GM18505 (cell line): Measurements from ENCODE around the gene SIN3B.

Experiments
- ATAC-seq: cut with Tn5 transposase; IDR thresholded peaks from one replicate; pipeline ENCODE4 v1.9.1; 2021; ENCODE audit not compliant: unreplicated experiment
- POLR2A ChIP-seq: IDR thresholded peaks from 4 replicates; pipeline ENCODE4 v1.6.1; 2011; ENCODE audit warnings: borderline replicate concordance; ENCODE audit not compliant: insufficient read depth, insufficient read length; ENCODE audit errors: extremely low read depth

SIN3B gene

DNA sequence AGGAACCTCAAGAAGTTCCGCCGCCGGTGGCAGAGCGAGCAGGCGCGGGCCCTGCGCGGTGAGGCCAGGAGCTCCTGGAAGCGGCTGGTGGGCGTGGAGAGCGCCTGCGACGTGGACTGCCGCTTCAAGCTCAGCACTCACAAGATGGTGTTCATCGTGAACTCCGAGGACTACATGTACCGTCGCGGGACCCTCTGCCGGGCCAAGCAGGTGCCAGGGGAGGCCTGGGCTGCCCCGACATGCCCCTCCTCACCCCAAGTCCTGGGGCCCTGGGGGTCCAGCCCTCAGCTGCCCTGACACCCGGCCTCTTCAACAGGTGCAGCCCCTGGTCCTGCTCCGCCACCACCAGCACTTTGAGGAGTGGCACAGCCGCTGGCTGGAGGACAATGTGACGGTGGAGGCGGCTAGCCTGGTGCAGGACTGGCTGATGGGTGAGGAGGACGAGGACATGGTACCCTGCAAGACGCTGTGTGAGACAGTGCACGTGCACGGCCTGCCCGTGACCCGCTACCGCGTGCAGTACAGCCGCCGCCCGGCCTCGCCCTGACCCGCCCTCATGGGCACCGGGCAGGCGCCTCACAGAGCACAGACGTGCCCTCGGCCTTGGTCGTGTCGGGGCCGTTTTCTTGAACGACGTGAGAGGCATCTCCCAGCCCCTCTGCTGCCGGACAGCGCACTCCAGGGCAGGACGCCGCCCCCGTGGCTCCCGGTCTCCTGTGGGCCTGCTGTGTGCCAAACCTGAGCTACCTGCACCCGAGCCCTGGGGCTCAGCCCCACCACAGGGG lies 49.2 kb downstream of the SIN3B start:
- no peak for ATAC-seq
- no peak for TF ChIP-seq POLR2A

DNA sequence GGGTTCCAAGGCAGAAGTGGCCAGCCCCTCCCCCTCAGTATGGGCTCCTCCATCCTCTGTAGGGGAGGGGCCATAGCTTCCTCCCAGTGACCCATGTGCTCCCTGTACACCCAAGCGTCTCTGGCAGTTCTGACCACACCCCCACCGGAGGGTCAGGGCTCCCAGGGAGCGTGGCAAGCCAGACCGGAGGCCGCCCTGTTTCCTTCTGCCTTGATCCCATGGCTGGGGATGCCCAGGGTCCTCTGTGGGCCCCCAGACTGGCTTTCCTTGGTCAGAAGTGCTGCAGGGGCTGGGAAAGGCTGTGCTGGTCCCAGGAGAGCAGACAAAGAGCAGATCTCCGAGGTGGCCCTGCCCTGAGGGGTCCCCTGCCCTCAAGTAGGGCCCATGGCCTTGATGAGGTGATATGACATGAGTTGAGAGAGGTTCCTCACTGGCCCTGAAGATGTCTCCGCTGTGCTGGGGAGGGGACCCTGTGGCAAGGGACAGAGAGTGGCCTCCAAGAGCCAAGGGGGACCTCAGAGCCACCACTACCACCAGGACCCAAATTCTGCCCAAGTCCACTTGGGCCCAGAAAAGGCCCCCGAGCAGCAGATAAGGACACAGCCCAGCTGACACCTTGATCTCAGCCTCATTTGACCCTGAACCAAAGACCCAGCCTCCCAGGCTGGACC lies 51.8 kb downstream of the SIN3B start:
- ATAC-seq = no peak
- TF ChIP-seq POLR2A = no peak

DNA sequence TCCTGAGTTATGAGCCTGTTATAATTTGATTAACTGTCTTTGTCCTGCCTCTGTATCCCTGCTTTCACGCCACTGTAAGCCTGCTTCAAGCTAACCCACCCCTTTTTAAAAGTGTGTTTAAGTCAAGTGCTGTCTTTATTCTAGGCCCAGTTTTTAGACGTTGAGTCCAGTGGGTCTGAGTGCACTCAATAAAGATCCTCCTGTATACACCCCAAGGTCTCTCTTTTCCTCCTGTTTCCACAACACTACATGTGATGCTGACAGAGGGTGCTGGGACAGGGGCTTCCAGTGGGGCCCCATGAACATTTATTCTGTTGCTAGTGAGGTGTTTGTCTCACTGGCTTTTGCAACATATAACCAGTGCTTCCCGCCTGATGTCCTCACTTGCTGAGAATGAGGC lies 52.9 kb downstream of the SIN3B start:
- TF ChIP-seq POLR2A = no peak

DNA sequence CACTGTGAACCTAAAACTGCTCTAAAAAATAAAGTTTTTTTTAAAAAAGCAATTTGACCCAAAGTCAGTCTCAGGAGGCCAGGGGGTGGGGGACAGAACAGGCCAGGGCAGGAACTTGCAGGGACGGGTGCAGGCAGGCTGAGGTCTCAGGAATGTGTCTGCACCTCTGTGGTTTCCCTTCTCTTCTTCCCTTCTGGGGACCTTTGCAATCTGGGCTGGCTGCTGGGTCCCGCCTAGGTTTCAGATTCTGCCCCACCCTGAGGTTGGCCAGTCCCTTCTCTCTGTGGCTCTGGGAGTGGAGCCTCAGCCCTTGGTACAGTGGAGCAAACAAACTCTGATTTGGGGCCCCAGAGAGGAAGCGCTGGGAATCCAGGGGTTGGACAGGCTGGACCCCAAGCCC lies 54.3 kb downstream of the SIN3B start:
- no peak for TF ChIP-seq POLR2A
- ATAC-seq = no peak

More for the DNA sequence above, 52.9 kb downstream of the SIN3B start:
- no peak for ATAC-seq

DNA sequence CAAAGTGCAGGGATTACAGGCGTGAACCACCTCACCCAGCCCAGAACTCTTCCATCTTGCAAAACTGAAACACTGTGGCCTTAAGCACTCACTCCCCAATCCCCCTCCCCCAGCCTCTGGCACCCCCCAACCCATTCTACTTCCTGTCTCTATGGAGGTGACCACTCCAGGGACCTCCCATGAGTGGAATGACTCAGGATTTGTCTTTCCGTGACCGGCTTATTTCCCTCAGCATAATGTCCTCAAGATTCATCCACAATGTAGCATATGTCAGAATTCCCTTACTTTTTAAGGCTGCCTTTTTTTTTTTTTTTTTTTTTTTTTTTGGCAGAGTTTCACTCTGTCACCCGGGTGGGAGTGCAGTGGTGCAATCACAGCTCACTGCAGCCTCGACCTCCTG lies 56.0 kb downstream of the SIN3B start:
- no peak for TF ChIP-seq POLR2A
- no peak for ATAC-seq

DNA sequence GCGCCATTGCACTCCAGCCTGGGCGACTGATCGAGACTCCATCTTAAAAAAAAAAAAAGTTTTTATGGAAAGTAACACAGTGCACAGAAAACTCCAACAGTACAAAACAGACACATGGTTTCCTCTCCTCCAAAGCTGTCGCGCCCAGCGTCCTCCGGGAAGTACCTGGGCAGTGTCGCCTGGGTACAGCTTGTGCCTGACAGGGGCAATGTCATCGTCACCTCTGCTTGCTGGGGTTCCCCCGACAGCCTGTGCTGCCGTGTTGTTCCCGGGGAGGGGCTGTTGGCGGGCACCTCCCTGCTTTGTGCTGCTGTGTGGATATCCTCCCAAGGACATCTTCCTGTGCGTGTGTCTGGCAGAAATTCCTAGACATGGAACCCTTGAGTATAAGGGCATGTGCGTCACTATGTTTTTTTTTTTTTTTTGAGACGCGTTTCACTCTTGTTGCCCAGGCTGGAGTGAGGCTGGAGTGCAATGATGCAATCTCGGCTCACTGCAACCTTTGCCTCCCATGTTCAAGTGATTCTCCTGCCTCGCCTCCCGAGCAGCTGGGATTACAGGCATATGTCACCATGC lies 57.2 kb downstream of the SIN3B start:
- no peak for TF ChIP-seq POLR2A
- ATAC-seq = no peak

DNA sequence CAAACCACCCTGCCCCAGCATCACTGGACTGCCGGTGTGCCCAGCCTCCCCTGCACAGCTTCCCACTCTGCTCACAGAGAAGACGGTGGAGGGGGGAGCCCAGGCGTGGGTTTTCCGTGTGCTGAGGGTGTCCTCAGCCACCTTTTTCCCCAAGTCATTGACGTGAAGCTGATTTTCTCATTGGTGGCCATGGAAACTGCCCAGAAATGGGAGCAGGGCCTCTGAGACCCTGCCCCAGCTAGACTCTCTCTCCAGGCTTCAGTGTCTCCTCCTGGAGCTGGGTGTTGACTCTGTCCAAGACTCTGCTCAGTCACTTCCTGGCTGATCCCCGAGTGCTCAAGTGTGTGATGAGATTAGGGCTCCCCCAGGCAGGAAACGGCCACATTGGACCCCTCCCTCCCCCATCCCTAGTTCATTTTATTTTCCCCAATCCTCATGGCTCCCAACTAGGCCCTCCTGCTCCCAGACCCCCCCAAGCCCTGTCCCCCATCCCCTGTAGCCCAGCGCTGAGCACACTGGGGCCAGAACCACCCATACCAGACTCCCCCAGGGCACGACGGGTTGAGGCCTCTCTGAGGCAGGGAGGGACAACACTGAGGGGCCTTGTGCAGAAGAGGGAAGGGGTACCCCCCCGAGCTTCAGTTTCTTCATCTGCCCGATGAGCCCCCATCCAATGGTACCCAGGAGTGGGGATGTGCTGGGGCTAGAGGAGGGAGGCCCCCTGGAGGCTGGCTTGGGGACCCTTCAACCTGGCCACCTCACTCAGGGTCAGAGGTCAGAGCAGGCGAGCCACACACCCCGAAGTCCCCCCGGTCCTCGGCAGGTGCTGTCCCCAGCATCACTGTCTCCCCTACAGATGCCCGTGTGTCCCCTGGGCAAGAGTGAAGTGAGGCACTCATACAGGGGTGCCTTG lies 58.4 kb downstream of the SIN3B start:
- no peak for ATAC-seq
- TF ChIP-seq POLR2A = no peak

DNA sequence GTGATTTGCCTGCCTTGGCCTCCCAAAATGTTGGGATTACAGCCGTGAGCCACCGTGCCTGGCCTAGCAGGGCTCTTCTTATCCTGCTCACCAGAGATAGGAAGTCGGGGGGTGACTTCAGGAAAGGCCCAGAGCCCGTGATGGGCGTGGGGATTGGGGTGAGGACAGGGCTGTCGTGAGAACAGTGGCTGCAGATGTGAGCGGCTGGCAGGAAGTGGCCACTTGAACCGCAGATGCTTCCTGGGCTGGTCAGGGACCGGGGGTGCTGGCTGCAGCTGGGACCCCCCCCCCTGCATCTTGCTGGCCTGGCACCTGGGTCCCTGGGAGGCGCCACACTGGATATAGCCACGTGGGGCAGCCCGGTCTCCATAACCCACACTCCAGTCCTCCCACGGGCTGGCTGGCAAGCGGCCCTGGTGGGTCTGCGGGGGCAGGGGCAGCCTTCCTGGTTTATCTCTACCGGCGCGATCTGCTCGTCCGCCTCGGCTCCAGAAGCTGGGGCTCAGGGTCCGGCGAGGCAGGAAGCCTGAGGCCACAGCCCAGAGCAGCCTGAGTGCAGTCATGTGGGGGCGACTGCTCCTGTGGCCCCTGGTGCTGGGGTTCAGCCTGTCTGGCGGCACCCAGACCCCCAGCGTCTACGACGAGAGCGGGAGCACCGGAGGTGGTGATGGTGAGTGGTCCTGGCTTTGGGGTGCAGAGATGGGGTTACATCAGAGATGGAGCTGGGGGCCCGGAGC lies 59.6 kb downstream of the SIN3B start, which contains the start of gene F2RL3:
Gene F2RL3 (plus strand): TSS at position 371 of the 737 bp plus-strand sequence. CDS start 191 bp downstream, at position 562.
- TF ChIP-seq POLR2A = peak; percentile 27
- no peak for ATAC-seq

DNA sequence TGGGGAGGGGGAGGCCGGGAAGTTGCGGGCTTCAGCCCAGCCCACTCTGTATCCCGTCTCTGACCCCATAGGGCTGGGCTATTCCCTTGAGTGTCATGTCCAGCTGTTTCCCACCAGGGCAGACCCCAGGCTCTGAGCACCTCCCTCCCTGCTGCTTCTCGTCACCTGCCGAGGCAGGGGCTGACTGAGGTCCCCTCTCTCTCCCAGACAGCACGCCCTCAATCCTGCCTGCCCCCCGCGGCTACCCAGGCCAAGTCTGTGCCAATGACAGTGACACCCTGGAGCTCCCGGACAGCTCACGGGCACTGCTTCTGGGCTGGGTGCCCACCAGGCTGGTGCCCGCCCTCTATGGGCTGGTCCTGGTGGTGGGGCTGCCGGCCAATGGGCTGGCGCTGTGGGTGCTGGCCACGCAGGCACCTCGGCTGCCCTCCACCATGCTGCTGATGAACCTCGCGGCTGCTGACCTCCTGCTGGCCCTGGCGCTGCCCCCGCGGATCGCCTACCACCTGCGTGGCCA lies 60.2 kb downstream of the SIN3B start:
- no peak for ATAC-seq
- no peak for TF ChIP-seq POLR2A

DNA sequence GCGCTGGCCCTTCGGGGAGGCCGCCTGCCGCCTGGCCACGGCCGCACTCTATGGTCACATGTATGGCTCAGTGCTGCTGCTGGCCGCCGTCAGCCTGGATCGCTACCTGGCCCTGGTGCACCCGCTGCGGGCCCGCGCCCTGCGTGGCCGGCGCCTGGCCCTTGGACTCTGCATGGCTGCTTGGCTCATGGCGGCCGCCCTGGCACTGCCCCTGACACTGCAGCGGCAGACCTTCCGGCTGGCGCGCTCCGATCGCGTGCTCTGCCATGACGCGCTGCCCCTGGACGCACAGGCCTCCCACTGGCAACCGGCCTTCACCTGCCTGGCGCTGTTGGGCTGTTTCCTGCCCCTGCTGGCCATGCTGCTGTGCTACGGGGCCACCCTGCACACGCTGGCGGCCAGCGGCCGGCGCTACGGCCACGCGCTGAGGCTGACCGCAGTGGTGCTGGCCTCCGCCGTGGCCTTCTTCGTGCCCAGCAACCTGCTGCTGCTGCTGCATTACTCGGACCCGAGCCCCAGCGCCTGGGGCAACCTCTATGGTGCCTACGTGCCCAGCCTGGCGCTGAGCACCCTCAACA lies 60.8 kb downstream of the SIN3B start:
- no peak for ATAC-seq
- no peak for TF ChIP-seq POLR2A

DNA sequence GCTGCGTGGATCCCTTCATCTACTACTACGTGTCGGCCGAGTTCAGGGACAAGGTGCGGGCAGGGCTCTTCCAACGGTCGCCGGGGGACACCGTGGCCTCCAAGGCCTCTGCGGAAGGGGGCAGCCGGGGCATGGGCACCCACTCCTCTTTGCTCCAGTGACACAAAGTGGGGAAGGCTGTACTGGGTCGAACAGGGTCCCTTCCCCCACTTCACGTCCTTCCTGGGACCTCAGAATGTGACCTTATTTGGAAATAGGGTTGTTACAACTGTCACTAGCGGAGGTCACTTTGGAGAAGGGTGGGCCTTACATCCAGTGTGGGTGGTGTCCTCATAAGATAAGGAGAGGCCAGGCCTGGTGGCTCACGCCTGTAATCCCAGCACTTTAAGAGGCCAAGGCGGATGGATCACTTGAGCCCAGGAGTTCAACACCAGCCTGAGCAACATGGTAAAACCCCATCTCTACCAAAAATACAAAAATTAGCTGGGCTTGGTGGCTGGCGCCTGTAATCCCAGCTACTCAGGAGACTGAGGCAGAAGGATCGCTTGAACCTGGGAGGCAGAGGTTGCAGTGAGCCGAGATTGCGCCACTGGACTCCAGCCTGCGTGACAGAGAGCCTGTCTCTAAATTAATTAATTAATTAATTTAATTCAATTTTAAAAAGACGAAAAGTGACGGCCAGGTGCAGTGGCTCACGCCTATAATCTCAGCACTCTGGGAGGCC lies 61.4 kb downstream of the SIN3B start:
- no peak for TF ChIP-seq POLR2A
- no peak for ATAC-seq
